Measurements from ENCODE around the gene IZUMO2. TPM values are rescaled to one million over a fixed set of nuclear protein-coding genes. Genes with fewer than 3 reads are reported as not detected.

The IZUMO2 gene
- polyA plus RNA-seq, 1 donor from 2014 or later: not detected

DNA sequence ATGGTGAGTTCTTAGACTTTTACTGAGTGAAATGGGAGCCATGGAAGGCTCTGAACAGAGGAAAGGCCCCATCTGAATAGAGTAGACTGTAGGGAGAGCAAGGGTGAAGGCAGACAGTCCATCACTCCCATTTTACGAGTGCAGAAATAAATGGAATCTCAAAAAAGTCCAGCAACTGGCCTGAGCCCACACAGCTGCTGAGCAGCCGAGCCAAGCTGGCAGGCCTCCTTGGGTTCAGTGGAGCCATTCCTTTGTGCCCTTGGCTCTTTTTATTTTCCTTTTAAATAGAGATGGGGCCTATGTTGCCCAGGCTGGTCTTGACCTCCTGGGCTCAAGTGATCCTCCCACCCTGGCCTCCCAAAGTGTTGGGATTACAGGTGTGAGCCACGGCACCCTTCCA lies 39.3 kb upstream of the IZUMO2 start:
- H2AFZ ChIP-seq (ENCODE audit: low read depth, low read length): no peak overlapping the region
- H3K79me2 ChIP-seq (replicated peaks; ENCODE audit: insufficient read depth, low read length): no peaks in the 10 kb centered on the region
- no peaks in the 10 kb centered on the region for H4K20me1 ChIP-seq (ENCODE audit: insufficient read depth)
- H3K36me3 ChIP-seq (ENCODE audit: insufficient read depth, low read length): no peaks in the 10 kb centered on the region
- H3K4me2 ChIP-seq (ENCODE audit: low read length): no peak overlapping the region
- TF ChIP-seq POLR2AphosphoS5 (IDR thresholded peaks at IDR 0.05) (no peak), RAD21 (conservative IDR thresholded peaks at IDR 0.05) (no peak), EP300 (conservative IDR thresholded peaks at IDR 0.05; ENCODE audit: poor library complexity, severe bottlenecking) (no peak), MXI1 (conservative IDR thresholded peaks at IDR 0.05; ENCODE audit: poor library complexity, severe bottlenecking) (no peak), EZH2 (IDR thresholded peaks at IDR 0.05; ENCODE audit: borderline replicate concordance, insufficient read depth, low read length, poor library complexity, severe bottlenecking) (no peak), SMC3 (conservative IDR thresholded peaks at IDR 0.05; ENCODE audit: poor library complexity) (no peak), TAF1 (IDR thresholded peaks at IDR 0.05; ENCODE audit: low read depth) (no peak)
- TF ChIP-seq, protein P1, sequence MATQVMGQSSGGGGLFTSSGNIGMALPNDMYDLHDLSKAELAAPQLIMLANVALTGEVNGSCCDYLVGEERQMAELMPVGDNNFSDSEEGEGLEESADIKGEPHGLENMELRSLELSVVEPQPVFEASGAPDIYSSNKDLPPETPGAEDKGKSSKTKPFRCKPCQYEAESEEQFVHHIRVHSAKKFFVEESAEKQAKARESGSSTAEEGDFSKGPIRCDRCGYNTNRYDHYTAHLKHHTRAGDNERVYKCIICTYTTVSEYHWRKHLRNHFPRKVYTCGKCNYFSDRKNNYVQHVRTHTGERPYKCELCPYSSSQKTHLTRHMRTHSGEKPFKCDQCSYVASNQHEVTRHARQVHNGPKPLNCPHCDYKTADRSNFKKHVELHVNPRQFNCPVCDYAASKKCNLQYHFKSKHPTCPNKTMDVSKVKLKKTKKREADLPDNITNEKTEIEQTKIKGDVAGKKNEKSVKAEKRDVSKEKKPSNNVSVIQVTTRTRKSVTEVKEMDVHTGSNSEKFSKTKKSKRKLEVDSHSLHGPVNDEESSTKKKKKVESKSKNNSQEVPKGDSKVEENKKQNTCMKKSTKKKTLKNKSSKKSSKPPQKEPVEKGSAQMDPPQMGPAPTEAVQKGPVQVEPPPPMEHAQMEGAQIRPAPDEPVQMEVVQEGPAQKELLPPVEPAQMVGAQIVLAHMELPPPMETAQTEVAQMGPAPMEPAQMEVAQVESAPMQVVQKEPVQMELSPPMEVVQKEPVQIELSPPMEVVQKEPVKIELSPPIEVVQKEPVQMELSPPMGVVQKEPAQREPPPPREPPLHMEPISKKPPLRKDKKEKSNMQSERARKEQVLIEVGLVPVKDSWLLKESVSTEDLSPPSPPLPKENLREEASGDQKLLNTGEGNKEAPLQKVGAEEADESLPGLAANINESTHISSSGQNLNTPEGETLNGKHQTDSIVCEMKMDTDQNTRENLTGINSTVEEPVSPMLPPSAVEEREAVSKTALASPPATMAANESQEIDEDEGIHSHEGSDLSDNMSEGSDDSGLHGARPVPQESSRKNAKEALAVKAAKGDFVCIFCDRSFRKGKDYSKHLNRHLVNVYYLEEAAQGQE (IDR thresholded peaks at IDR 0.05; ENCODE audit: borderline replicate concordance): no peak
- TF ChIP-seq, protein P2, sequence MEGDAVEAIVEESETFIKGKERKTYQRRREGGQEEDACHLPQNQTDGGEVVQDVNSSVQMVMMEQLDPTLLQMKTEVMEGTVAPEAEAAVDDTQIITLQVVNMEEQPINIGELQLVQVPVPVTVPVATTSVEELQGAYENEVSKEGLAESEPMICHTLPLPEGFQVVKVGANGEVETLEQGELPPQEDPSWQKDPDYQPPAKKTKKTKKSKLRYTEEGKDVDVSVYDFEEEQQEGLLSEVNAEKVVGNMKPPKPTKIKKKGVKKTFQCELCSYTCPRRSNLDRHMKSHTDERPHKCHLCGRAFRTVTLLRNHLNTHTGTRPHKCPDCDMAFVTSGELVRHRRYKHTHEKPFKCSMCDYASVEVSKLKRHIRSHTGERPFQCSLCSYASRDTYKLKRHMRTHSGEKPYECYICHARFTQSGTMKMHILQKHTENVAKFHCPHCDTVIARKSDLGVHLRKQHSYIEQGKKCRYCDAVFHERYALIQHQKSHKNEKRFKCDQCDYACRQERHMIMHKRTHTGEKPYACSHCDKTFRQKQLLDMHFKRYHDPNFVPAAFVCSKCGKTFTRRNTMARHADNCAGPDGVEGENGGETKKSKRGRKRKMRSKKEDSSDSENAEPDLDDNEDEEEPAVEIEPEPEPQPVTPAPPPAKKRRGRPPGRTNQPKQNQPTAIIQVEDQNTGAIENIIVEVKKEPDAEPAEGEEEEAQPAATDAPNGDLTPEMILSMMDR (IDR thresholded peaks at IDR 0.05; ENCODE audit: poor library complexity, severe bottlenecking): no peak
- no peak overlapping the region for H3K4me3 ChIP-seq (ENCODE audit: low read length)
- H3F3A ChIP-seq (ENCODE audit: insufficient read depth, low read length, poor library complexity, severe bottlenecking): no peaks in the 10 kb centered on the region
- peaks cover 24% of the 10 kb centered on the region for H3K27me3 ChIP-seq (ENCODE audit: insufficient read depth, low read depth, low read length)
- no peak overlapping the region for H3K27ac ChIP-seq (ENCODE audit: low read length)
- no peaks in the 10 kb centered on the region for H3K9me2 ChIP-seq (ENCODE audit: insufficient read depth, low read length)
- H3K9me3 ChIP-seq (ENCODE audit: low read length): no peaks in the 10 kb centered on the region
- H3K9ac ChIP-seq (ENCODE audit: low read length): no peak overlapping the region

DNA sequence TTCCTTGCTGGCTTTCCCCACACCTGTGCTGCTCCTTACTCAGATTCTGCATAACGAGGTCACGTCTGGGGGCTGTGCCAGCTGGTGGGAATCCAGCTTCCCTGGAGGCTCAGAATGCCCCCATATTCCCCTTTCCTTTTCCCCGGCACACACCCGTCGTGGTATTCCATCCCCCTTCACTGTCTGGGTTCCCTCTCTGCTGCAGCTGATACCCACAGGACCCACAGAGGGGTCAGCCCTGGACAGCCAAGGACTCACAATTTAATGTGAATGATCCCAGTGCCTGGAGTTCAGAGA lies 36.1 kb upstream of the IZUMO2 start:
- TF ChIP-seq EP300 (conservative IDR thresholded peaks at IDR 0.05; ENCODE audit: poor library complexity, severe bottlenecking) (no peak), POLR2AphosphoS5 (IDR thresholded peaks at IDR 0.05) (no peak), EZH2 (IDR thresholded peaks at IDR 0.05; ENCODE audit: borderline replicate concordance, insufficient read depth, low read length, poor library complexity, severe bottlenecking) (no peak), MXI1 (conservative IDR thresholded peaks at IDR 0.05; ENCODE audit: poor library complexity, severe bottlenecking) (no peak), RAD21 (conservative IDR thresholded peaks at IDR 0.05) (no peak), TAF1 (IDR thresholded peaks at IDR 0.05; ENCODE audit: low read depth) (no peak), SMC3 (conservative IDR thresholded peaks at IDR 0.05; ENCODE audit: poor library complexity) (no peak)
- TF ChIP-seq, protein P2 (IDR thresholded peaks at IDR 0.05; ENCODE audit: poor library complexity, severe bottlenecking): no peak
- TF ChIP-seq, protein P1 (IDR thresholded peaks at IDR 0.05; ENCODE audit: borderline replicate concordance): no peak
- no peaks in the 10 kb centered on the region for H3F3A ChIP-seq (ENCODE audit: insufficient read depth, low read length, poor library complexity, severe bottlenecking)
- H2AFZ ChIP-seq (ENCODE audit: low read depth, low read length): no peak overlapping the region
- H3K4me2 ChIP-seq (ENCODE audit: low read length): no peak overlapping the region
- peaks cover 10% of the 10 kb centered on the region for H3K27me3 ChIP-seq (ENCODE audit: insufficient read depth, low read depth, low read length)
- H3K36me3 ChIP-seq (ENCODE audit: insufficient read depth, low read length): no peaks in the 10 kb centered on the region
- no peak overlapping the region for H3K4me3 ChIP-seq (ENCODE audit: low read length)
- no peak overlapping the region for H3K27ac ChIP-seq (ENCODE audit: low read length)
- H3K9ac ChIP-seq (ENCODE audit: low read length): no peak overlapping the region
- H3K9me2 ChIP-seq (ENCODE audit: insufficient read depth, low read length): no peaks in the 10 kb centered on the region
- H3K9me3 ChIP-seq (ENCODE audit: low read length): no peaks in the 10 kb centered on the region
- H4K20me1 ChIP-seq (ENCODE audit: insufficient read depth): no peaks in the 10 kb centered on the region
- H3K79me2 ChIP-seq (replicated peaks; ENCODE audit: insufficient read depth, low read length): no peaks in the 10 kb centered on the region

Measured in neural cell (in vitro differentiated cells).